ES-I3 (cell line): Measurements from ENCODE around the gene PLAAT3.
"Not testable (repeated sequence)": the region's sequence is repeated elsewhere in the genome, so short reads cannot be mapped to it uniquely, and the experiment has no call there.

Source experiments
- H3K36me3 ChIP-seq: 2 replicates; pipeline ENCODE4 v1.6.1; 2013; ENCODE audit warnings: mild to moderate bottlenecking, low read length, control low read depth, moderate library complexity; ENCODE audit not compliant: insufficient read depth
- H3K4me1 ChIP-seq: 2 replicates; pipeline ENCODE4 v1.6.1; 2013; ENCODE audit warnings: mild to moderate bottlenecking, control low read depth, low read length; ENCODE audit not compliant: insufficient read depth
- H3K9ac ChIP-seq: 2 replicates; pipeline ENCODE4 v1.6.1; 2013; ENCODE audit warnings: low read depth, mild to moderate bottlenecking, low read length, moderate library complexity
- H3K9me3 ChIP-seq: 2 replicates; pipeline ENCODE4 v1.6.1; 2013; ENCODE audit warnings: mild to moderate bottlenecking, low read length, moderate library complexity; ENCODE audit not compliant: control insufficient read depth, insufficient read depth

Gene PLAAT3

GRCh38 chr11:63532117-63532516, 82.1 kb downstream of the PLAAT3 start:
- Histone ChIP-seq H3K36me3 (no peaks in the 10 kb centered on the region), H3K4me1 (peaks cover 46% of the 10 kb centered on the region), H3K9ac (peak overlapping the region; percentile 11), H3K9me3 (no peaks in the 10 kb centered on the region)

- H3K4me1 ChIP-seq = peaks cover 46% of the 10 kb centered on the region
- H3K9ac ChIP-seq = peak overlapping the region; percentile 11
- not testable (repeated sequence) for H3K36me3 ChIP-seq, H3K9me3 ChIP-seq
Measured at GRCh38 chr11:63531074-63531792, 83.0 kb downstream of the PLAAT3 start.

- H3K4me1 ChIP-seq = peaks cover 46% of the 10 kb centered on the region
- H3K9ac ChIP-seq = peak overlapping the region; percentile 33; the same call in 1 of the 2 replicates
- no peaks in the 10 kb centered on the region for H3K9me3 ChIP-seq
- no peaks in the 10 kb centered on the region for H3K36me3 ChIP-seq
Measured at GRCh38 chr11:63530021-63530420, 84.2 kb downstream of the PLAAT3 start.

- Histone ChIP-seq H3K4me1 (peaks cover 45% of the 10 kb centered on the region), H3K9ac (peak overlapping the region; percentile 54; the same call in 1 of the 2 replicates)
- H3K9me3 ChIP-seq = not testable (repeated sequence)
Measured at GRCh38 chr11:63529373-63529772, 84.9 kb downstream of the PLAAT3 start.

GRCh38 chr11:63528729-63529278, 85.4 kb downstream of the PLAAT3 start:
- not testable (repeated sequence) for H3K36me3 ChIP-seq, H3K9me3 ChIP-seq
- Histone ChIP-seq H3K4me1 (peaks cover 43% of the 10 kb centered on the region), H3K9ac (peak overlapping the region; percentile 54; the same call in 1 of the 2 replicates)

More at GRCh38 chr11:63529373-63529772, 84.9 kb downstream of the PLAAT3 start:
- not testable (repeated sequence) for H3K36me3 ChIP-seq

GRCh38 chr11:63528156-63528555, 86.1 kb downstream of the PLAAT3 start:
- not testable (repeated sequence) for H3K9me3 ChIP-seq, H3K36me3 ChIP-seq, H3K9ac ChIP-seq
- H3K4me1 ChIP-seq = peaks cover 37% of the 10 kb centered on the region

- Histone ChIP-seq H3K36me3 (no peaks in the 10 kb centered on the region; the same call in 1 of the 2 replicates), H3K4me1 (peaks cover 33% of the 10 kb centered on the region), H3K9me3 (peaks cover 8% of the 10 kb centered on the region; the same call in 1 of the 2 replicates), H3K9ac (peak overlapping the region; percentile 43)
Measured at GRCh38 chr11:63527667-63528066, 86.6 kb downstream of the PLAAT3 start.
